GM12801 (cell line): Measurements from ENCODE around the gene TUT1.

Experiments used
- CTCF ChIP-seq: IDR thresholded peaks from one replicate; pipeline ENCODE4 v1.5.1; 2011; ENCODE audit warnings: control low read depth; ENCODE audit not compliant: insufficient read length; ENCODE audit errors: extremely low read depth

The TUT1 gene

GRCh38 chr11:62614275-62614674 lies 23.0 kb upstream of the TUT1 start:
- no peak for TF ChIP-seq CTCF

GRCh38 chr11:62613291-62613778 lies 22.0 kb upstream of the TUT1 start:
- TF ChIP-seq CTCF: no peak

GRCh38 chr11:62612366-62613290 lies 21.3 kb upstream of the TUT1 start, which contains the start of the genes EML3 and ROM1:
Gene EML3, minus strand, starts transcription at chr11:62612775. Its CDS starts 318 bp downstream, at chr11:62612457.
Gene ROM1, plus strand, starts transcription at chr11:62613257. Its CDS starts 25 bp downstream, at chr11:62613282.
- no peak for TF ChIP-seq CTCF

GRCh38 chr11:62611705-62612365 lies 20.5 kb upstream of the TUT1 start:
- no peak for TF ChIP-seq CTCF

- TF ChIP-seq CTCF: no peak
Observed at GRCh38 chr11:62610814-62611704, 19.7 kb upstream of the TUT1 start.

GRCh38 chr11:62610403-62610802 lies 19.1 kb upstream of the TUT1 start:
- TF ChIP-seq CTCF: no peak
